ENCODE results near the gene DUSP8.
"Not testable (repeated sequence)": the region's sequence is repeated elsewhere in the genome, so short reads cannot be mapped to it uniquely, and the experiment has no call there.

DUSP8 gene

DNA sequence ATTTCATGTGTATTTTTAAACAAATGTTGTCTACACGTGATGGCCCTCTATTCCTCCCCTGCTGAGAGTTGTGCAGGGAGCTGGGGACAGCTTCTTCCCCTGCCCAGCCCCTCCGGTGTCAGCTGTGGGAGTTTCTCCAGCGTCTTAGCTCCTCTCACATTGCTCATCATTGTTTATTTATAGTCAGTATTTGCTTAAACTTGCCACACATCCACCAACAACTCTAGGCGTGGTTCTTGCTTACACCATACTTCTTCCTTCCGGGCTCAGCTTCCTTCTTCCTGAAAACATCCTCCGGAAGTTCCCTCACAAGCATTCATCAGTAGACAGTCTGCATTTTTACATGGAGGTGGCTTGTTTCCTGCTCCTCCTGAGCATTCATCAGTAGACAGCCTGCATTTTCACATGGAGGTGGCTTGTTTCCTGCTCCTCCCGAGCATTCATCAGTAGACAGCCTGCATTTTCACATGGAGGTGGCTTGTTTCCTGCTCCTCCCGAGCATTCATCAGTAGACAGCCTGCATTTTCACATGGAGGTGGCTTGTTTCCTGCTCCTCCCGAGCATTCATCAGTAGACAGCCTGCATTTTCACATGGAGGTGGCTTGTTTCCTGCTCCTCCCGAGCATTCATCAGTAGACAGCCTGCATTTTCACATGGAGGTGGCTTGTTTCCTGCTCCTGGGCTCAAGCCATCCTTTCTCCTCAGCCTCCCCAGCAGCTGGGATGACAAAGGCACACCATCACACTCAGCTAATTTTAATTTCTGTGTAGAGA is 17.3 kb upstream of the DUSP8 start:
- in situ Hi-C loops (cut with MboI; ENCODE audit: low sequenced_read_pairs), result not testable (repeated sequence)

GRCh38 chr11:1586699-1587098 is 14.6 kb upstream of the DUSP8 start:
- in situ Hi-C loops (cut with MboI; ENCODE audit: low sequenced_read_pairs), result no loop called here

- in situ Hi-C loops (cut with MboI; ENCODE audit: low sequenced_read_pairs), result not testable (repeated sequence)
Measured at GRCh38 chr11:1584661-1585370, 12.7 kb upstream of the DUSP8 start, which contains the start of gene KRTAP5-1. TSS of gene KRTAP5-1 (minus strand) at chr11:1585283. CDS start at chr11:1585249, 34 bp downstream.

DNA sequence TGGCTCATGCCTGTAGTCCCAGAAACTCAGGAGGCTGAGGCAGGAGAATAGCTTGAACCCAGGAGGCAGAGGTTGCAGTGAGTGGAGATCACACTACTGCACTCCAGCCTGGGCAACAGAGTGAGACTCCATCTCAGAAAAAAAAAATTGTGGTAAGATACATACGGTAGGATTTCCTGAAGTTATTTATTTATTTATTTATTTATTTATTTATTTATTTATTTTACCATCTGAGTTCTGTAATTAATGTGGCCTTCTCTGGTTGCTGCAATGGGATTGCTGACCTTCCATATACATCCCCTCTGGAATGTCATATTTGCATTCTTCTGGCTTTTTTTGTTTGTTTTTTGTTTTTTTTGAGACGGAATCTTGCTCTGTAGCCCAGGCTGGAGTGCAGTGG is 10.8 kb upstream of the DUSP8 start:
- in situ Hi-C loops (cut with MboI; ENCODE audit: low sequenced_read_pairs), result not testable (repeated sequence)

GRCh38 chr11:1581976-1582375 is 9.9 kb upstream of the DUSP8 start:
- in situ Hi-C loops (cut with MboI; ENCODE audit: low sequenced_read_pairs), result no loop called here

DNA sequence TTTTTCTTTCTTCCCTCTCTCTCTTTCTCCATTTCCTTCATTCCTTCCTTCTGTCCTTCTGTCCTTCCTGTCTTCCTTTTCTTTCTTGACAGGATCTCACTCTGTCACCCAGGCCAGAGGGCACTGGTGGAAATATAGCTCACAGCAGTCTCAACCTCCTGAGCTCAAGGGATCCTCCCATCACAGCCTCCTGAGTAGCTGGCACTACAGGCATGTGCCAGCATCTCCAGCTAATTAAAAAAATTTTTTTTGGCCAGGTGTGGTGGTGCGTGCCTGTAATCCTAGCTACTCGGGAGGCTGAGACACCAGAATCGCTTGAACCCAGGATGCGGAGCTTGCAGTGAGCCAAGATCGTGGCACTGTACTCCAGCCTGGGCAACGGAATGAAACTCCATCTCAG is 4.8 kb upstream of the DUSP8 start:
- in situ Hi-C loops (cut with MboI; ENCODE audit: low sequenced_read_pairs), result no loop called here

GRCh38 chr11:1575756-1576155 is 3.7 kb upstream of the DUSP8 start:
- in situ Hi-C loops (cut with MboI; ENCODE audit: low sequenced_read_pairs), result not testable (repeated sequence)

- in situ Hi-C loops (cut with MboI; ENCODE audit: low sequenced_read_pairs), result no loop called here
Measured at GRCh38 chr11:1574933-1575242, 2.8 kb upstream of the DUSP8 start.

DNA sequence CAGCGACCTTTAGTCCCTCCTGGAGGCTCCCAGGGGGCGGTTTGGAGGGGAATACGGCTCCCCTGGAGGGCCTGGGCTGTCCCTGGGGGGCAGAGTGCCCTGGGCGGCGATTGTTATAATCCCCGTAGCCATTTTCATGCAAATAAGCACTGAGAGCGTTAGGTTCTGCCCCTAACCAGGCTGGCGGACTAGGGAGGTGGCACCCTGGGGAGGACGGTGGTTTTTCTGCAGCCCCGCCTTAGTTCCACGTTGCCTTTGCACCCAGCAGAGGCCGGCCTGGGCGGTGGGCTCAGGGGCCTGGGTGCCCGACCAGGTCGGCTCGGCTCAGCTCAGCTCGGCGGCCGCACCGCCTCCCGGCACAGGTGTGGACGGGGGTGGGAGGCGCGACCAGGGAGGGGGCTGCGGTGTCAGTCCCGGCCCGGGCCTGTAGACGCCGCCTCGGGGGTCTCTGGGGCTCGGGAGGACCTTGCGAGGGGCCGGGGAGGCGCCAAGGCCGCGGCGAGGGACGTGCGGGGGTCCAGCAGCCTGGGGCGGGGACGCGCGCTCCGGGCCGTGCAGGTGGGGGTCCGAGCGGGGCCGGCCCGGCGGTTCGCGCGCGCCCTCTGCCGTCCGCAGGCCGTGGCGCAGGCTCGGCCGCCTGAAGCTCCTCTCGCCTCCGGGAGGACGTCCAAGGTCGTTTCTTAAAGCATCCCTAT is 2.3 kb upstream of the DUSP8 start:
- in situ Hi-C loops (cut with MboI; ENCODE audit: low sequenced_read_pairs), result no loop called here

GRCh38 chr11:1573903-1574237 is 1.8 kb upstream of the DUSP8 start:
- in situ Hi-C loops (cut with MboI; ENCODE audit: low sequenced_read_pairs), result no loop called here

GRCh38 chr11:1573077-1573902 is 1.2 kb upstream of the DUSP8 start:
- in situ Hi-C loops (cut with MboI; ENCODE audit: low sequenced_read_pairs), result no loop called here

DNA sequence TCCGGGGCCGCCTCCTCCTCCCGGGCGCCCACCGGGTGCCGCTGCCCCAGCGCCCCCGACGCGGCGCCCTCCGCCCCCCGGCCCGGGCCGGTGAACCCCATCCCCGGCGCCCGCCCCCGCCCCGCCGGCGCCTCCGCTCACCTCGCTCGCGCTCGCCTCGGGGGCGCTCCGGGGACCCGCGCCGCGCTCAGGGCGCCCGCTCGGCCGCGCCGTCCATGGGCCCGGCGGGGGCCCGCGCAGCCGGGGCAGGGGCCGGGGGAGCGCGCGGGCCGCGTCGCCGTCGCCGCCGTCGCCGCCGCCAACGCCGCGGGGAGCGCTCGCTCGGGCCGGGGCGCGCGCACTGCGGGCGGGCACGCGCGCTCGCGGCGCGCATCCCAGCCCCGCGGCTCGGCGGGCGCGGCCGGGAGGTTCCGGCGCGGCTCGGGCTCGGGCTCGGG is 293 bp downstream of the DUSP8 start:
- in situ Hi-C loops (cut with MboI; ENCODE audit: low sequenced_read_pairs), result no loop called here

DNA sequence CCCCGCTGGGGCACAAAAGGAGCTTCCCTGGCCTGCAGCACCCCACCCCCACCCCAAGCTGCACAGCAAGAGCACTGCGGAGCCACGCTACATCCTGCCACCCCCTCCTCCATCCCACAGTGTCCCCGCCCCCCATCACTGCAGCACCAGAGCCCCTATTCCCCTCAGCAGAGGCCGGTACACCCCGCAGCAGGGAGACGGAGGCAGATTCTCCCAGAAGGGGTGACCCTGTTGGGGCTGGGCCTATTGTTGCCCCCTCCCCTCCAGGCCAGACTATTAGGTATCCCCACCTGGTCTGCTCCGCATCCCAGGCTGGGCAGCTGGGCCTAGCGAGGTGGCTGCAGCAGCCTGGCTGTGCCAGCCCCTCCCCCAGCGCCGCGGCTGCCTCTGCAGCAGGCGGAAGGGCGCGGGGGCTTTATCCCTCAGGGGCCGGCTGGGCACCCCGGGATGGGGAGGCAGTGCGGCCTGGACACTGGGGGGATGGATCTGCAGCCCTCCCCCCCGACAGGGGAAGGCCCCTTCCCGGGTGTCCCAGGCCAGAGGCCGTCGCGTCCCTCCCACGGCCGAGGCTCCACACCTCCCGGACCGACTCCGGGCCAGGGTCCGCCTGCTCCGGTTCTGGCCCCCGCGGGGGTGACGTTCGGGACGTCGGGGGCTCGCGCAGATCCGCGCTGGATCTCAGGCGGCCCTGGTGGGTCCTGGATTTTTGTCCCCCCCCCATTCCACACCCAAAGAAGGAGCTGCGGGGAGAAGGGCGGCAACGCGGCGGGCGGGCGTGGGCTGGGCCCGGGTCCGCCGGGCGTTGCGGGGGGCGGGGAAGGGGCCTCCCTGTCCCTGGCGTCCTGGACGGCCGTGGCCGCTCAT is 943 bp downstream of the DUSP8 start:
- in situ Hi-C loops (cut with MboI; ENCODE audit: low sequenced_read_pairs), result no loop called here

DNA sequence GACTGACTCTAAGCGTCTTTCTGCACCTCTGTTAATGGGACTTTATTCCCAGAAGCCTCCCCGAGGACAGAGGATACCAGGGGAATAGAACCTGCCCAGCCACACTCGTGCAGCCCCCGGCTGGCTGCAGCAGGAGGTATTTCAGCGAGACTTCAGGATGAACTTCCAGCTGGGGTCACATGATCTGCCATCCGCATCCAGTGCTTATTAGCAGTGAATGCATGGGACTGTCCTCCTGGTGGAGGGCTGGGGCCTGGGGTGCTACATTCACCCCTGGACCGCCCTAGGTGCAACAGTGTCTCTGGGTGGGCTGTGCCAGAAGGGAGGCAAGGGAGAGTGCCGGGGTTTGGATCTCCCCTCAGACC is 1.6 kb downstream of the DUSP8 start:
- in situ Hi-C loops (cut with MboI; ENCODE audit: low sequenced_read_pairs), result no loop called here

GRCh38 chr11:1570001-1570453 is 2.0 kb downstream of the DUSP8 start:
- in situ Hi-C loops (cut with MboI; ENCODE audit: low sequenced_read_pairs), result no loop called here

DNA sequence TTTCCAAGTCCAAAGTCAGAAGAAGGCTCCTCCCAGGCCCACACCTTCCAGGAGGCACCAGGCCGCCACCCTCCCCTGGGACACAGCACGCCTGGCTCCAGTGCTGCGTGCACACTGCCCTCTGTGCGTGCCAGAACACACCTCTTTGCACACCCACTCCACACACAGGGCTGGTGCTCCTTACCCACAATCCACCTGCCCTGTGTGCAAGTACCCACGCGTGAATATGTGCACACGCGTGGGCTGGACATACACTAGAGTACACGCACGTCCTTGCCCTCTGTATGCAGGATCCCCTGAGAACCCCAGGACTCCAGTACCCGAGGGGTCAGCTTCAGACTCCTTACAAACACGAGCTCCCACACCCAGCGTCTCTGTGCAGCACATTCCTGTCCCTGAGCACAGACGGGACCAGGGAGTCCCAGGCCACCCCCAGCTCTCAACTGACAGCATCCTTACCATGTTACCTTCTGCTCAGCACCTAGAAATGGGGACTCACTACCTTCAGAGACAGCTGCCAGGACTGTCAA is 2.8 kb downstream of the DUSP8 start:
- in situ Hi-C loops (cut with MboI; ENCODE audit: low sequenced_read_pairs), result no loop called here

DNA sequence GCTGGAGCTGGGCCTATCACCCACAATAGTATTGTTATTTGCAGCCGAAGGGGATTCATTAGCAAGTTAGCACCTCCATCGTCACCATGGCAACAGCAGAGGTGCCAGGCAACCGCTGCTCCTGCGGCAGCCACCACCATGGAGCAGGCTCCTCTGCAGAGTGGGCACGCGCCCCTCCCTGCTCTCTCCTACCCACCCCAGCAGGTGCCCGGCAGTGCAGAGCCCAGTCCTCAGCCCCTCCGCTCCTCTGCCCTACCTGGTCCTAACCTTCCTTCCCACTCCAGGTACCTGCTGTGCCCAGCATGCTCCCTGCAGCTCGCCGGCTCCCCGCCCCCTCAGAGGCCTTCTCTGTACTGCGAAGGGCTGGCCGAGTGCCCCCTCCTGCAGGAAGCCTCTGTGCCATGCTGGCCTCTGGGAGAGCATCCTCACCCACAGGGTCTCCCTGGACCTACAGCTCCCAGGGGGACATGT is 3.6 kb downstream of the DUSP8 start:
- in situ Hi-C loops (cut with MboI; ENCODE audit: low sequenced_read_pairs), result no loop called here

GRCh38 chr11:1567721-1568100 is 4.4 kb downstream of the DUSP8 start:
- in situ Hi-C loops (cut with MboI; ENCODE audit: low sequenced_read_pairs), result no loop called here

DNA sequence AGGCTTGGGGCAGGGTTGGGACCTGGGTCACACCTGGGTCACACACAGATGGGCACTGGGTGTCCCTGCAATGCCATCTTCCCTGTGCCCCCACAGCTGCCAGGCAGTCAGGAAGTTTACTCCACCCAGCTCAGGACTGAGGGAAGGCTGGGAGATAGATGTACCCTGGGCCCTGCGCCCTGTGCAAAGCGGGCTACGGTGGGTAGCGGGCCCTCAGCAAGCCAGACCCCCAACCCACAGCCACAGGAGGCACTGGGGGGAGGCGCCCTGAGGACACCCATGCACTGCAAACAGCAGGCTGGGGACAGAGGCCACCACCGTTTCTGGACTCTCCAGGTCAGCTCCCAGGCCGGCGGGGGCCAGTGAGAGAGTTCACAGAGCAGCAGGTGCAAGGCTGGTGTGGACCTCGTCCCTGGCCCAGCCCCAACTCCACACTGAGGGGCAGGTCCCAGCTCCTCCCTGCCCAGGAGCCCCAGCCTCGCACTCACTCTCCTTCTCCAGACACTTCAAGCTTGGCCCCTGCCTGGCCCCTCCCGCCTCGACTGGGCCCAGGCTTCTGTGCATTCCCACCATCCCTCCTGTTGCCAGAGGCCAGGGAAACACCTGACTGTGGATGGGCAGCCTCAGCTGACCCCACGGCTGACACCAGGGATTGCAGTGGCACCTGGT is 4.9 kb downstream of the DUSP8 start:
- in situ Hi-C loops (cut with MboI; ENCODE audit: low sequenced_read_pairs), result no loop called here
